Stimulated activated CD4-positive, alpha-beta T cell treated with anti-CD3 and anti-CD28 coated beads, Interleukin-12 subunit alpha, Interleukin-12 subunit beta, amount 100 ng/mL, for 24 hours (primary cell): ENCODE data around the gene CCL7.

Source experiments
- DNase-seq, 2 experiments: peaks; one replicate each; pipeline ENCODE4 v3.0.0-alpha.2; 2020; ENCODE audit warnings: low read depth in 2 of 2

Gene CCL7

GRCh38 chr17:34287875-34288274, 17.9 kb downstream of the CCL7 start:
- DNase-seq, result no peak

GRCh38 chr17:34290586-34290985, 20.6 kb downstream of the CCL7 start:
- DNase-seq, result no peak

GRCh38 chr17:34291721-34292348, 21.8 kb downstream of the CCL7 start:
- no peak for DNase-seq

GRCh38 chr17:34299027-34299426, 29.0 kb downstream of the CCL7 start:
- no peak for DNase-seq

GRCh38 chr17:34299956-34300577, 30.0 kb downstream of the CCL7 start:
- DNase-seq, result no peak

GRCh38 chr17:34300652-34301370, 30.8 kb downstream of the CCL7 start:
- no peak for DNase-seq

- DNase-seq, result no peak
Measured at GRCh38 chr17:34301986-34302385, 32.0 kb downstream of the CCL7 start.

- DNase-seq, result no peak
Measured at GRCh38 chr17:34302636-34303035, 32.6 kb downstream of the CCL7 start.

GRCh38 chr17:34303606-34304005, 33.6 kb downstream of the CCL7 start:
- DNase-seq, result no peak

GRCh38 chr17:34305061-34305460, 35.0 kb downstream of the CCL7 start:
- no peak for DNase-seq

GRCh38 chr17:34305606-34306005, 35.6 kb downstream of the CCL7 start:
- DNase-seq, result no peak

- no peak for DNase-seq
Measured at GRCh38 chr17:34306466-34306865, 36.4 kb downstream of the CCL7 start.

- no peak for DNase-seq
Measured at GRCh38 chr17:34307110-34307509, 37.1 kb downstream of the CCL7 start.

GRCh38 chr17:34308371-34308770, 38.4 kb downstream of the CCL7 start:
- no peak for DNase-seq

- no peak for DNase-seq
Measured at GRCh38 chr17:34311291-34311690, 41.3 kb downstream of the CCL7 start.

GRCh38 chr17:34312080-34312479, 42.1 kb downstream of the CCL7 start:
- no peak for DNase-seq

- DNase-seq, result no peak
Measured at GRCh38 chr17:34313164-34313563, 43.1 kb downstream of the CCL7 start.

- DNase-seq, result no peak
Measured at GRCh38 chr17:34314279-34314678, 44.3 kb downstream of the CCL7 start.

- DNase-seq, result peak in 1 of 2 experiments; percentile 5
Measured at GRCh38 chr17:34318474-34318873, 48.5 kb downstream of the CCL7 start.

- DNase-seq, result no peak
Measured at GRCh38 chr17:34319039-34319483, 49.0 kb downstream of the CCL7 start, which contains the start of gene CCL8. Gene CCL8, plus strand, starts transcription at chr17:34319435. Its CDS starts 67 bp downstream, at chr17:34319502.
